Ectodermal cell (in vitro differentiated cells): ENCODE data around the gene STK32C.

ENCODE experiments used
- H3K27ac ChIP-seq: 2 replicates; pipeline ENCODE4 v1.7.0; 2013; ENCODE audit warnings: mild to moderate bottlenecking, low read depth, low read length; ENCODE audit not compliant: insufficient read depth, poor library complexity, severe bottlenecking
- H3K27me3 ChIP-seq: 2 replicates; pipeline ENCODE4 v1.7.0; 2013; ENCODE audit warnings: mild to moderate bottlenecking, low read length; ENCODE audit not compliant: insufficient read depth, control insufficient read depth, poor library complexity, severe bottlenecking
- H3K36me3 ChIP-seq: one replicate; pipeline ENCODE4 v1.7.0; 2013; ENCODE audit warnings: low read length; ENCODE audit not compliant: control insufficient read depth, insufficient read depth
- H3K4me1 ChIP-seq: one replicate; pipeline ENCODE4 v1.7.0; 2013; ENCODE audit warnings: low read length; ENCODE audit not compliant: control insufficient read depth, insufficient read depth
- H3K4me3 ChIP-seq: 2 replicates; pipeline ENCODE4 v1.7.0; 2013; ENCODE audit warnings: low read depth, low read length, control low read depth; ENCODE audit not compliant: insufficient read depth
- H3K9me3 ChIP-seq: 2 replicates; pipeline ENCODE4 v1.7.0; 2013; ENCODE audit warnings: mild to moderate bottlenecking, low read length, moderate library complexity; ENCODE audit not compliant: control insufficient read depth
- WGBS, 2 experiments: methylation state at CpG; one replicate each; pipeline ENCODE4 v1.1.7; 2013; ENCODE audit warnings: missing lambda C conversion rate in 2 of 2; 5-methylcytosine and 5-hydroxymethylcytosine counted together

Gene STK32C

GRCh38 chr10:132183046-132183445, 124.7 kb downstream of the STK32C start:
- Histone ChIP-seq H3K27ac (no peak overlapping the region), H3K27me3 (peaks cover 68% of the 10 kb centered on the region), H3K9me3 (no peaks in the 10 kb centered on the region), H3K4me1 (no peaks in the 10 kb centered on the region), H3K4me3 (no peak overlapping the region), H3K36me3 (no peaks in the 10 kb centered on the region)
- WGBS, 2 experiments: 87 to 92% methylated on average over 8 of the region's 8 CpGs

GRCh38 chr10:132182591-132182990, 125.2 kb downstream of the STK32C start:
- Histone ChIP-seq H3K36me3 (no peaks in the 10 kb centered on the region), H3K9me3 (no peaks in the 10 kb centered on the region), H3K4me3 (no peak overlapping the region), H3K4me1 (no peaks in the 10 kb centered on the region), H3K27me3 (peaks cover 68% of the 10 kb centered on the region), H3K27ac (no peak overlapping the region)
- WGBS, 2 experiments: 88 to 92% methylated on average over 7 of the region's 7 CpGs

- no peaks in the 10 kb centered on the region for H3K9me3 ChIP-seq
- WGBS, 2 experiments: 76 to 77% methylated on average over 24 to 25 of the region's 25 CpGs
- H3K4me1 ChIP-seq: no peaks in the 10 kb centered on the region
- H3K4me3 ChIP-seq: no peak overlapping the region
- no peak overlapping the region for H3K27ac ChIP-seq
- H3K36me3 ChIP-seq: no peaks in the 10 kb centered on the region
- H3K27me3 ChIP-seq: peaks cover 67% of the 10 kb centered on the region
These were observed 125.9 kb downstream of the STK32C start for GRCh38 chr10:132181691-132182425.

- H3K36me3 ChIP-seq: no peaks in the 10 kb centered on the region
- H3K27ac ChIP-seq: no peak overlapping the region
- H3K27me3 ChIP-seq: peaks cover 67% of the 10 kb centered on the region
- no peaks in the 10 kb centered on the region for H3K9me3 ChIP-seq
- peaks cover 8% of the 10 kb centered on the region for H3K4me1 ChIP-seq
- 60 to 61% methylated on average over 14 of the region's 14 CpGs for WGBS, 2 experiments
- H3K4me3 ChIP-seq: no peak overlapping the region
These were observed 127.0 kb downstream of the STK32C start for GRCh38 chr10:132180736-132181135.

- no peak overlapping the region for H3K27ac ChIP-seq
- H3K9me3 ChIP-seq: no peaks in the 10 kb centered on the region
- H3K36me3 ChIP-seq: no peaks in the 10 kb centered on the region
- no peak overlapping the region for H3K4me3 ChIP-seq
- WGBS, 2 experiments: 90 to 91% methylated on average over 16 of the region's 16 CpGs
- peaks cover 9% of the 10 kb centered on the region for H3K4me1 ChIP-seq
- peaks cover 57% of the 10 kb centered on the region for H3K27me3 ChIP-seq
These were observed 128.0 kb downstream of the STK32C start for GRCh38 chr10:132179551-132180392.

GRCh38 chr10:132178672-132179545, 128.8 kb downstream of the STK32C start:
- Histone ChIP-seq H3K27me3 (peaks cover 49% of the 10 kb centered on the region), H3K4me1 (peaks cover 9% of the 10 kb centered on the region), H3K9me3 (no peaks in the 10 kb centered on the region), H3K36me3 (no peaks in the 10 kb centered on the region), H3K27ac (no peak overlapping the region), H3K4me3 (no peak overlapping the region)
- 86 to 87% methylated on average over 23 of the region's 23 CpGs for WGBS, 2 experiments

- no peak overlapping the region for H3K4me3 ChIP-seq
- no peaks in the 10 kb centered on the region for H3K36me3 ChIP-seq
- no peak overlapping the region for H3K27ac ChIP-seq
- H3K4me1 ChIP-seq: peaks cover 9% of the 10 kb centered on the region
- no peaks in the 10 kb centered on the region for H3K9me3 ChIP-seq
- peaks cover 40% of the 10 kb centered on the region for H3K27me3 ChIP-seq
- 79 to 84% methylated on average over 6 of the region's 6 CpGs for WGBS, 2 experiments
These were observed 129.7 kb downstream of the STK32C start for GRCh38 chr10:132178046-132178445.

GRCh38 chr10:132176623-132177500, 130.9 kb downstream of the STK32C start:
- peaks cover 28% of the 10 kb centered on the region for H3K27me3 ChIP-seq
- peaks cover 9% of the 10 kb centered on the region for H3K4me1 ChIP-seq
- 77 to 78% methylated on average over 19 of the region's 19 CpGs for WGBS, 2 experiments
- no peak overlapping the region for H3K27ac ChIP-seq
- H3K36me3 ChIP-seq: no peaks in the 10 kb centered on the region
- H3K9me3 ChIP-seq: no peaks in the 10 kb centered on the region
- no peak overlapping the region for H3K4me3 ChIP-seq

GRCh38 chr10:132175907-132176581, 131.7 kb downstream of the STK32C start:
- H3K36me3 ChIP-seq: no peaks in the 10 kb centered on the region
- no peak overlapping the region for H3K4me3 ChIP-seq
- H3K4me1 ChIP-seq: peaks cover 9% of the 10 kb centered on the region
- peaks cover 27% of the 10 kb centered on the region for H3K27me3 ChIP-seq
- no peaks in the 10 kb centered on the region for H3K9me3 ChIP-seq
- no peak overlapping the region for H3K27ac ChIP-seq
- 7 to 8% methylated on average over 16 of the region's 16 CpGs for WGBS, 2 experiments
